ENCODE measurements around the gene RABGEF1. TPM values are rescaled to one million over a fixed set of nuclear protein-coding genes. Genes with fewer than 3 reads are reported as not detected.
"Not testable (repeated sequence)": the region's sequence is repeated elsewhere in the genome, so short reads cannot be mapped to it uniquely, and the experiment has no call there.

RABGEF1 gene
- total and polyA plus RNA-seq, 2 experiments from 2014 or later, result 68.2 to 71.5 TPM

DNA sequence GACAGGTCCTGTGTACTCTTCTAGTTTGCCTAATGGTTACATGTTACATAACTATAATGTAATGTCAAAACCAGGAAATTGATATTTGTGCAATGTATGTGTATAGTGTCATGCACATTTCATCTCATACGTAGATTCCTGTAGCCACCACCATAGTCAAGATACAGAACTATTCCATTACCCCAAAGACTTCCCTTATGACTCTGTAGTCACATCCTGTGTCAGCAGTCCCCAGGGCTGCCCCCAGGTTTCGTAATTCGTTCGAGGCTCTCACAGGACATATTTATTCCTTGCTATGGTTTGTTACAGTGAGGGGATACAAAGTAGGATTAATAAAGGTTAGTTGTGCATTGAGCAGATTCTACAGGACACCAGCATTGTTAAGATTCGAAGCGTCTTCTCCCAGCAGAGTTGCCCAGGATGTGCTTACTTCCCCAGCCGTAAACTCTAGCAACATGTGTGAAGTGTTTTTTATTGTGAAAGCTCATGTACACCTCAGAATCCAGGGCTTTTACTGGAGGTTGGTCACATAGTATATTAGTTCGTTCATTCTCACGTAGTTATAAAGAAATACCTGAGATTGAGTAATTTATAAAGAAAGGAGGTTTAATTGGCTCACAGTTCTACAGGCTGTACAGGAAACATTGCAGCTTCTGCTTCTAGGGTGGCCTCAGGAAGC lies 18.6 kb downstream of the RABGEF1 start:
- Histone ChIP-seq H3F3A (ENCODE audit: insufficient read depth) (peaks cover 13% of the 10 kb centered on the region), H3K27ac (no peak overlapping the region), H3K4me3 (no peak overlapping the region), H3K79me2 (ENCODE audit: insufficient read depth) (peaks cover 100% of the 10 kb centered on the region), H3K27me3 (replicated peaks; ENCODE audit: insufficient read depth) (no peaks in the 10 kb centered on the region), H3K9me3 (ENCODE audit: low read depth) (no peaks in the 10 kb centered on the region), H3K4me1 (ENCODE audit: insufficient read depth) (peaks cover 20% of the 10 kb centered on the region), H3K36me3 (ENCODE audit: low read depth) (peaks cover 6% of the 10 kb centered on the region; the same call in 1 of the 2 replicates), H3K9ac (no peak overlapping the region), H4K20me1 (ENCODE audit: insufficient read depth) (peaks cover 22% of the 10 kb centered on the region), H3K4me2 (ENCODE audit: unreplicated experiment) (no peak overlapping the region), H3K9me2 (ENCODE audit: insufficient read depth) (no peaks in the 10 kb centered on the region), H2AFZ (no peak overlapping the region)
- WGBS, 2 experiments (ENCODE audit: low coverage in 1 of 2, low lambda C conversion rate in 2 of 2, missing lambda C conversion rate in 2 of 2), result 77 to 79% methylated on average over 9 of the region's 9 CpGs
- in situ Hi-C loops (cut with MboI), result no loop called here
- no peak for DNase-seq
- no peak for TF ChIP-seq EZH2phosphoT487 (IDR thresholded peaks at IDR 0.05; ENCODE audit: insufficient read depth, low read depth)
- no peak for TF ChIP-seq EZH2 (IDR thresholded peaks at IDR 0.05; ENCODE audit: insufficient read depth, poor library complexity, severe bottlenecking)

DNA sequence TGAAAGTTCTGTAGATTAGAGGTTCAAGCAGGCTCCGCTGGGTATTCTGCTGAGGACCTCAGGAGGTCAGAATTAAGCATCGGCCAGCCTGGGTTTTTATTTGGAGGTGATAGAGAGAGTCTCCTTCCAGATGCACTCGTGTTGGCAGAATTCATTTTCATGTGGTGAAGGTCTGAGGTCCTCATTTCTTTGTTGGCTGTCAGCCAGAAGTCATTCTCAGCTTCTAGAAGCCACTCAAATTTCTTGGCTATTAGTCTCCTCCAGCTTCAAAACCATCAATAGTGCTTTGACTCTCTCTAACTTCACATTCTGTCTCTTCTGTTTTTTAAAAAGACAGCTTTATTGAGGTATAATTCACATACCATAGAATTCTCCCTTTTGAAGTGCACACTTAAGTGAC lies 22.6 kb downstream of the RABGEF1 start:
- H3K36me3 ChIP-seq (ENCODE audit: low read depth); H3K4me1 ChIP-seq (ENCODE audit: insufficient read depth); H3K4me2 ChIP-seq (ENCODE audit: unreplicated experiment); H3K4me3 ChIP-seq; DNase-seq; H3K9me3 ChIP-seq (ENCODE audit: low read depth); H3K9ac ChIP-seq; H3K27me3 ChIP-seq (replicated peaks; ENCODE audit: insufficient read depth); H3K9me2 ChIP-seq (ENCODE audit: insufficient read depth); in situ Hi-C loops (cut with MboI); H2AFZ ChIP-seq: not testable (repeated sequence)
- Histone ChIP-seq H3F3A (ENCODE audit: insufficient read depth) (peaks cover 20% of the 10 kb centered on the region), H3K27ac (peak overlapping the region; percentile 73), H3K79me2 (ENCODE audit: insufficient read depth) (peaks cover 98% of the 10 kb centered on the region), H4K20me1 (ENCODE audit: insufficient read depth) (peaks cover 12% of the 10 kb centered on the region; the same call in 1 of the 2 replicates)
- WGBS, 2 experiments (ENCODE audit: low coverage in 1 of 2, low lambda C conversion rate in 2 of 2, missing lambda C conversion rate in 2 of 2), result 77 to 79% methylated on average over 3 of the region's 3 CpGs

DNA sequence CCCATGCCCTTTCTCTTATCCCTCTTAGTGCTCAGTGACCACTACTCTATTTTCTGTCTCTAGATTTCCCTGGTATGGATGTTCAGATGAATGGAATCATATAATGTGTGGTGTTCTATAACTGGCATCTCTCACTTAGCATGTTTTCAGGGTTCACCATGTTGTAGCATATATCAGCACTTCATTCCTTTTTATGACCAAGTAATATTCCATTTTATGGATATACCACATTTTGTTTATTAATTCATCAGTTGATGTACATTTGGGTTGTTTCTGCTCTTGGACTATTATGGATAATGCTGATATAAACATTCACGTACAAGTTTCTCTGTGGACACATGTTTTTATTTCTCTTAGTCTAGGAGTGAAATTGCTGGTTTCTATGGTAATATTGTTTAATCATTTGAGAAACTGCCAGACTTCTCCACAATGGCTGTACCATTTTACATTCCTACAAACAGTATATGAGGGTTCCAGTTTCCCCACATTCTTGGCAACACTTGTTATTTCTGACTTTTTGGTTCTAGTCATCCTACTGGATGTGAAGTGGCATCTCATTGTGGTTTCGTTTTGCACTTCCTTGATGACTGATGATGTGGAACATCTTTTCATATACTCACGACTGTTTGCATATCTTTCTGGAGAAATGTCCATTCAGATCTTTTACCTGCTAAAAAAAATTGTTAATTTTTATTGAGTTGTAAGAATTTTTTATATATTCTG lies 23.3 kb downstream of the RABGEF1 start:
- Histone ChIP-seq H4K20me1 (ENCODE audit: insufficient read depth) (peaks cover 12% of the 10 kb centered on the region; the same call in 1 of the 2 replicates), H3K9ac (0 out of 2 replicates have a peak overlapping the region, but pooled peaks have one; percentile 15), H3K79me2 (ENCODE audit: insufficient read depth) (peaks cover 98% of the 10 kb centered on the region), H3K27ac (peak overlapping the region; percentile 73), H3F3A (ENCODE audit: insufficient read depth) (peaks cover 20% of the 10 kb centered on the region)
- H3K9me2 ChIP-seq (ENCODE audit: insufficient read depth); H3K4me1 ChIP-seq (ENCODE audit: insufficient read depth); H3K36me3 ChIP-seq (ENCODE audit: low read depth); H3K9me3 ChIP-seq (ENCODE audit: low read depth); in situ Hi-C loops (cut with MboI); H3K4me2 ChIP-seq (ENCODE audit: unreplicated experiment); H3K4me3 ChIP-seq; H2AFZ ChIP-seq; H3K27me3 ChIP-seq (replicated peaks; ENCODE audit: insufficient read depth): not testable (repeated sequence)
- 38 to 49% methylated on average over 3 of the region's 3 CpGs for WGBS, 2 experiments (ENCODE audit: low coverage in 1 of 2, low lambda C conversion rate in 2 of 2, missing lambda C conversion rate in 2 of 2)
- peak; percentile 85 for DNase-seq

DNA sequence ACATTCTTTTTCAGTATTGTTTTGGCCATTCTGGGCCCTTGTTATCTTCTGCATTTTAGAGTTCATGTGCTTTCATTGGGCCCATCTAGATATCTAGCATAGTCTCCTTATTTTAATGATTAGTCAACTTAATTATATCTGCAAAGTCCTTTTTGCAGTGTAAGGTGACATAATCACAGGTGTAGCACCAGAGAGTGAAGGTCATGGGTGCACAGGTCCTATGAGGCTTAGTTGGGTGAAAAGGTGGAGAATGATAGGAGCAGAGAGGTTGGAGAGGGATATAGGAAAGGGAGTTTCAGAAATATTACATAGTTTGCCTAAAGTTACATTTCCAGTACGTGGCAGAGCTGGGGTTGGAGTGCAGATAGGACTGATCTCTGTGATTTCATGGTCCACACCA lies 24.4 kb downstream of the RABGEF1 start:
- DNase-seq; in situ Hi-C loops (cut with MboI); H3K4me2 ChIP-seq (ENCODE audit: unreplicated experiment); H3K9me2 ChIP-seq (ENCODE audit: insufficient read depth); H3K27me3 ChIP-seq (replicated peaks; ENCODE audit: insufficient read depth); H3K36me3 ChIP-seq (ENCODE audit: low read depth); H3K9ac ChIP-seq; H3K9me3 ChIP-seq (ENCODE audit: low read depth); H2AFZ ChIP-seq; H3K4me3 ChIP-seq: not testable (repeated sequence)
- H4K20me1 ChIP-seq (ENCODE audit: insufficient read depth), result peaks cover 21% of the 10 kb centered on the region; the same call in 1 of the 2 replicates
- peak overlapping the region; percentile 73 for H3K27ac ChIP-seq
- H3K79me2 ChIP-seq (ENCODE audit: insufficient read depth), result peaks cover 98% of the 10 kb centered on the region
- WGBS, 2 experiments (ENCODE audit: low coverage in 1 of 2, low lambda C conversion rate in 2 of 2, missing lambda C conversion rate in 2 of 2), result 100% methylated on average over 1 of the region's 1 CpG; no CpG with 5 or more reads in 1 of the 2 experiments
- peaks cover 19% of the 10 kb centered on the region for H3K4me1 ChIP-seq (ENCODE audit: insufficient read depth)
- H3F3A ChIP-seq (ENCODE audit: insufficient read depth), result peaks cover 24% of the 10 kb centered on the region

DNA sequence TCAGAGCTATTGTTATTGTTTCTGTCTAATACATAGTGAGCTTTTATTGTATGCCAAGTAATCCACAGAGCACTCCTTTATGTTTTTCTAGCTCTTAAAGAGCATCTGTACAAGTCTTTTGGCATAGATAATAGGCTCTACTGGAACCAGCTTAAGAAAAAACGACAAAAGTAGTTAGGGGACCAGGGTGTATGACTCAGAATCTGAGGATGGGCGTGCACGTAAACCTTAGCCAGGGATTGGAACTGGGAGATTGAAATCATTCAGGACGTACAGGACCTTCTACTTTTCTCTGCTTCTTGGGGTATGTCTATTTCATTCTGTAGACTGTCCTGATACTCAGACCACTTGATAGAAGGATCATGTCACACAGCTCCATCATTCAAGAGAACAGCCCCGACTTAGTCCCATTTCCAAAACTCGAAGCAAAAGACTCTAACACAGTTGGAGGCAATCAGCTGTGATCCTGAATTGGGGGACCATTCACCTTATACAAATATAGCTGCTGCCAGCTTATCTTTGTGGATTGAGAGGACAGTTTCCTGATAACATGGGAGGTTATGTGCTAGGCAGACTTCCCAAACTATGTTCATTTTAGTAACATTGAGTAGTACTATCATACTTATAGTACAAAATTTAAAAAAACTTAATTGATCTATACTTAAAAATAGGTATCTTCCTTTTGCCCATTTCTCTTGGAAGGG lies 24.9 kb downstream of the RABGEF1 start:
- H3K79me2 ChIP-seq (ENCODE audit: insufficient read depth), result peaks cover 98% of the 10 kb centered on the region
- H3K27me3 ChIP-seq (replicated peaks; ENCODE audit: insufficient read depth); H2AFZ ChIP-seq; in situ Hi-C loops (cut with MboI); DNase-seq; H3K27ac ChIP-seq; H3K9me2 ChIP-seq (ENCODE audit: insufficient read depth); H3K36me3 ChIP-seq (ENCODE audit: low read depth); H3K9ac ChIP-seq; H3K4me3 ChIP-seq; H3K9me3 ChIP-seq (ENCODE audit: low read depth); H3K4me2 ChIP-seq (ENCODE audit: unreplicated experiment): not testable (repeated sequence)
- peaks cover 27% of the 10 kb centered on the region for H4K20me1 ChIP-seq (ENCODE audit: insufficient read depth)
- H3K4me1 ChIP-seq (ENCODE audit: insufficient read depth), result peaks cover 22% of the 10 kb centered on the region
- 53 to 94% methylated on average over 3 to 6 of the region's 6 CpGs for WGBS, 2 experiments (ENCODE audit: low coverage in 1 of 2, low lambda C conversion rate in 2 of 2, missing lambda C conversion rate in 2 of 2)
- peaks cover 29% of the 10 kb centered on the region for H3F3A ChIP-seq (ENCODE audit: insufficient read depth)
